Spleen (tissue), 11 donors: ENCODE measurements around the gene KLHL26. TPM values are rescaled to one million over a fixed set of nuclear protein-coding genes. Genes with fewer than 3 reads are reported as not detected.

ENCODE experiments used
- DNase-seq: peaks from one replicate; pipeline ENCODE4 v3.0.0-alpha.2; 2020
- H3K27ac ChIP-seq, 8 donors: fragments of 200-600 bp; sonication (generic) in 7 of 8; 1 replicate in 4 of 8; 2 replicates in 4 of 8; pipeline versions ENCODE4 v1.5.0 to v1.8.0; 2016 to 2021; ENCODE audit warnings: inconsistent platforms in 4 of 8, mild to moderate bottlenecking in 4 of 8, moderate library complexity in 1 of 8
- H3K27me3 ChIP-seq, 7 donors: fragments of 200-600 bp; sonication (generic) in 6 of 7; replicated peaks in 1 of 7; 1 replicate in 4 of 7; 2 replicates in 3 of 7; pipeline versions ENCODE4 v1.5.0 to v1.8.0; 2016 to 2021; ENCODE audit warnings: inconsistent platforms in 3 of 7, mild to moderate bottlenecking in 1 of 7
- H3K36me3 ChIP-seq, 6 donors: fragments of 200-600 bp; sonication (generic) in 5 of 6; 1 replicate in 4 of 6; 2 replicates in 2 of 6; pipeline versions ENCODE4 v1.5.0 to v1.8.0; 2016 to 2021; ENCODE audit warnings: inconsistent platforms in 2 of 6
- H3K4me1 ChIP-seq, 6 donors: fragments of 200-600 bp; sonication (generic) in 5 of 6; 1 replicate in 3 of 6; 2 replicates in 3 of 6; pipeline versions ENCODE4 v1.5.0 to v1.8.0; 2016 to 2021; ENCODE audit warnings: inconsistent platforms in 3 of 6
- H3K4me3 ChIP-seq, 8 donors: fragments of 200-600 bp; sonication (generic) in 7 of 8; 1 replicate in 4 of 8; 2 replicates in 4 of 8; pipeline versions ENCODE4 v1.5.0 to v1.8.0; 2016 to 2021; ENCODE audit warnings: inconsistent platforms in 4 of 8, mild to moderate bottlenecking in 4 of 8, moderate library complexity in 2 of 8
- H3K9me3 ChIP-seq, 8 donors: fragments of 200-600 bp; sonication (generic) in 7 of 8; 1 replicate in 4 of 8; 2 replicates in 4 of 8; pipeline versions ENCODE4 v1.5.0 to v1.8.0; 2016 to 2021; ENCODE audit warnings: inconsistent platforms in 4 of 8
- POLR2A ChIP-seq, 3 donors: fragments of 450-650 bp; IDR thresholded peaks; one replicate each; pipeline ENCODE4 v1.5.1; 2017; ENCODE audit warnings: antibody characterized with exemption in 3 of 3, mild to moderate bottlenecking in 1 of 3
- POLR2AphosphoS5 ChIP-seq, 3 donors: sonication (generic); formaldehyde crosslinking; IDR thresholded peaks; one replicate each; pipeline ENCODE4 v1.5.1; 2017; ENCODE audit warnings: antibody characterized with exemption in 3 of 3
- WGBS, 5 donors: extraction: QIAGEN DNeasy Blood & Tissue Kit in 3 of 5; methylation state at CpG; one replicate each; pipeline versions ENCODE4 v1.1.5 to v1.1.7; 2013 to 2018; 5-methylcytosine and 5-hydroxymethylcytosine counted together
- intact Hi-C: fragments of 100-400 bp; cut with DNase I; formaldehyde crosslinking; loops from one replicate; pipeline ENCODE4 v1.15.0; 2023; ENCODE audit warnings: low total_unique reads
- polyA plus RNA-seq, 3 donors: library from polyadenylated mRNA; stranded (reverse); fragments of 200-250 nt; gene quantifications; one replicate each; pipeline ENCODE4 v1.2.1, GENCODE V29; 2013
- total RNA-seq, 7 donors: library from RNA; depleted of rRNA in 3 of 7; stranded (reverse); fragments of >200 nt in 3 of 7; fragmentation: NEBNext Ultra II Directional in 4 of 7; extraction: Animal tissue kit (Norgen Biotek cat#: 25700) in 4 of 7; gene quantifications; one replicate each; pipeline versions ENCODE4 v1.1.0 to v1.2.1, GENCODE V29; 2016 to 2021
- TF ChIP-seq, protein P1 (sequence below), 11 experiments: fragments of 200-600 bp in 7 of 11; fragments of 450-650 bp in 4 of 11; sonication (generic) in 4 of 11; IDR thresholded peaks in 8 of 11; conservative IDR thresholded peaks in 3 of 11; 1 replicate in 7 of 11; 2 replicates in 4 of 11; pipeline versions ENCODE4 v1.4.0 to v1.8.0; 2016 to 2021; ENCODE audit warnings: antibody characterized with exemption in 11 of 11, inconsistent platforms in 4 of 11, mild to moderate bottlenecking in 1 of 11
- donor health status: healthy with polysubstance abuse.
- donor health status: DM: no; HTN: no; CAD: no; lungs with moderate emphysema.
- donor health status: DM: no; HTN: no; CAD: no.
- donor health status: Bipolar disorder and iron deficiency.
- donor health status: healthy.
- donor health status: DM: no; HTN: no; CAD: no.
- donor health status: DM: yes; HTN: yes; CAD: no.

KLHL26 gene
- total and polyA plus RNA-seq, 10 donors = 1.7 to 23.1 (median 7.2) TPM

DNA sequence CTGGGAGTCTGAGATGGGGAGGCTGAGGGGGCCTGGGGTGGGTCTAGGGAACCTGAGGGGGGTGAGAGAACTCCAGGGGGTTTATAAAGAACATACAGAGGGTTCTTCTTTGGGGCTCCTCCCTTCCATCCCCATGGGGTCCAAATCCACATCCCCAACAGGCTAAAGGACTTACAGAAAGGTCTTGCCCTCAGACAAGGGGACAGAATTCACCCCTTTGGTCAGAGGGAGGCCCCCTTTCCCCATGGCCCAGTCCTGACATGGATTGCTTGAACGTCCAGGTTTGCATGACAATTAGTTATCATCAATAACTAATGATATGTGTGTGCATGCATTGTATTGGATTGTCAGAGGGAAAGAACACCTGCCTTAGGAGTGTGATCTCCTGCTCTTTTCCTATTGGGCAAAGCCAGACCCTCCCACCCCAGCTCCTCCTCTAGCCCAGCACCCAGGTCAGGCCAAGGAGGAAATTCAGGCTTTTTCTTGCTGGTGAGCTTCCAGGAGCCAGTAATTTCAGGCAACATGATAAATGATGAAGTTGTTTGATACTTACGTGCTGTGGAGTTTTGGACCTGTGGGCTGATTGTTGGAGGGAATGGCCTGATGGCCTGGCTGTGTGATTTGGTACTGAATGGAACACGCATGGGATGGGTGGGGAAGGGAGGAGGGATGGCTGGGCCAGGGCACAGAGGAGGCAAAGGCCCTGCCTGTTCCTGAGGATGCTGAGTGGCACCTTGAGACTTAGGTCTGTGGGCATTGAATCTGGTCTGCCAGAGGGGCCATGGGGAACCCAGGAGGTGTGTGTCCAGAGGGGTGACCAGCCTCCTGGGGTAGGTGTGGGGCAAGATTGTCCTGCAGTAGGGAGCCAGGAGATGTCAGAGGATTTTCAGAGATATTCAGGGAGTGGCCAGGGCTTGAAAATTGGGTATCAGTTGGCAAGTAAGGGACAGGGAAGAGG is 1.1 kb downstream of the KLHL26 start:
- intact Hi-C loops = no loop called here
- Histone ChIP-seq H3K4me3 (peak overlapping the region in 7 of 8 donors; percentile 63 to 89 (median 73)), H3K9me3 (no peaks in the 10 kb centered on the region), H3K36me3 (peaks cover 0 to 8% (median 0%) of the 10 kb centered on the region in 6 donors), H3K4me1 (peaks cover 0 to 35% (median 28%) of the 10 kb centered on the region in 6 donors), H3K27me3 (peaks cover 0 to 1% (median 0%) of the 10 kb centered on the region in 7 donors), H3K27ac (peak overlapping the region in 5 of 8 donors; percentile 59 to 90 (median 86))
- 50 to 64% (median 56%) methylated on average over 3 of the region's 3 CpGs for WGBS, 5 donors
- TF ChIP-seq POLR2AphosphoS5 (IDR thresholded peaks at IDR 0.05) (no peak), POLR2A (IDR thresholded peaks at IDR 0.05) (no peak)
- TF ChIP-seq, protein P1, sequence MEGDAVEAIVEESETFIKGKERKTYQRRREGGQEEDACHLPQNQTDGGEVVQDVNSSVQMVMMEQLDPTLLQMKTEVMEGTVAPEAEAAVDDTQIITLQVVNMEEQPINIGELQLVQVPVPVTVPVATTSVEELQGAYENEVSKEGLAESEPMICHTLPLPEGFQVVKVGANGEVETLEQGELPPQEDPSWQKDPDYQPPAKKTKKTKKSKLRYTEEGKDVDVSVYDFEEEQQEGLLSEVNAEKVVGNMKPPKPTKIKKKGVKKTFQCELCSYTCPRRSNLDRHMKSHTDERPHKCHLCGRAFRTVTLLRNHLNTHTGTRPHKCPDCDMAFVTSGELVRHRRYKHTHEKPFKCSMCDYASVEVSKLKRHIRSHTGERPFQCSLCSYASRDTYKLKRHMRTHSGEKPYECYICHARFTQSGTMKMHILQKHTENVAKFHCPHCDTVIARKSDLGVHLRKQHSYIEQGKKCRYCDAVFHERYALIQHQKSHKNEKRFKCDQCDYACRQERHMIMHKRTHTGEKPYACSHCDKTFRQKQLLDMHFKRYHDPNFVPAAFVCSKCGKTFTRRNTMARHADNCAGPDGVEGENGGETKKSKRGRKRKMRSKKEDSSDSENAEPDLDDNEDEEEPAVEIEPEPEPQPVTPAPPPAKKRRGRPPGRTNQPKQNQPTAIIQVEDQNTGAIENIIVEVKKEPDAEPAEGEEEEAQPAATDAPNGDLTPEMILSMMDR (IDR thresholded peaks at IDR 0.05 in 8 of 11, conservative IDR thresholded peaks at IDR 0.05 in 3 of 11) = no peak
- no peak for DNase-seq

DNA sequence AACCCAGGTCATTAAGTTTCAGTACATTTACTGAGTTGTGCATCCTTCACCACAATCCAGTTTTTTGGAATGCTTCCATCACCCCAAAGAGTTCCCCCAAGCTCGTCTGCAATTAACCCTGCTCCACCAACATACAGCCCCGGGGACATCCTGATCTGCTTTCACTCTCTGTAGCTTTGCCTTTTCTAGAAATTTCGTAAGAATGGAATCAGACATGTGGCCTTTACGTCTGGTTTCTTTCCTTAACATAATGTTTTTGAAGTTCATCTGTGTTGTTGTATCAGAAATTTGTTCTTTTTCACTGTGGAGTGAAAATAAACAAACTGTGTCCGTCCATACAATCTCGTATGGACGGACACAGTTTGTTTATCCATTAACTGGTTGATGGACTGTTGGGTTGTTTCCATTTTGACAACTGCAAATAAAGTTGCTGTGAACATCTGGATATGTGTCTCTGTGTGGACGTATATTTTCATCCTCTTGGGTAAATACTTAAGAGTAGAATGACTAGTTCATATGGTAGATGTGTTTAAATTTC is 2.9 kb downstream of the KLHL26 start:
- 79 to 87% (median 83%) methylated on average over 8 of the region's 8 CpGs for WGBS, 5 donors
- DNase-seq = no peak

DNA sequence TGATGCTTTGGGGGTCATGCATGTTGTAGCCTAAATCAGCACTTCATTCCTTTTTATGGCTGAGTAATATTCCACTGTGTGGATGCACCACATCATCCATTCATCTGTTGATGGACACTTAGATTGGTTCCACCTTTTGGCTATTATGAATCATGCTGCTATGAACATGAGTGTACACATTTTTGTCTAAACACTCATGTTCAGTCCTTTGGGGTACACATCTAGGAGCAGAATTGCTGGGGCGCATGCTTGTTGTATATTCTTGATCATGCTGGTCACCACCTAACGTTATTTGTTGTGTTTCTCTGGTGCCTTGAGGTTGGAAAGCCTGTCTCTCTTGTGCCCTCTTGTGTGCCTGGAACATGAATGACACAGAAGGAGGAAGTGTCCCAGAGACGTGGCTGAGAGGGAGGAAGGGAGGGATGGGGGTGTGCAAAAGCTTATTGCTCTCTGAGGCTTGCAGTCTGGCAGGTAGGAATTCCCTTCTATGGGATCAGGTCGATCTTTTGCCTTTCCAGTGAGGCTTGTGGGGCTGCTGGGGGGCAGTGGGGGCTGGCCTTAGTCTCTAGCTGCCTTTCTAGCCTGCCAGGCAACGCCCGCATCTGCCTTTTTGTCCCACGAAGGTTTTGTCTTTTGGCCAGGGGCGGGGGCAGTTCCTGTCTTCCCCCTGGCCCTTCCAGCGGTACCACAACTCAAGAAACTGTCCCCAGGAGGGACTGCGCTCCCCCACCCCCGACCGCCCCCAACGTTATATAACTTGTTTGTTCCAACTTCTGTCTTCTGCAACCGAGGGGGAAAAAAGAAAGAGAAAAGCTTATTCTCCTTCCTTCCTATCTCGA is 7.6 kb downstream of the KLHL26 start:
- no peak for DNase-seq
- intact Hi-C loops = no loop called here
- H3K27ac ChIP-seq = peak overlapping the region in 1 of 8 donors; percentile 14
- H3K36me3 ChIP-seq = peaks cover 0 to 8% (median 0%) of the 10 kb centered on the region in 6 donors
- H3K4me3 ChIP-seq = peak overlapping the region in 1 of 8 donors; percentile 19
- H3K27me3 ChIP-seq = no peaks in the 10 kb centered on the region
- H3K9me3 ChIP-seq = no peaks in the 10 kb centered on the region
- H3K4me1 ChIP-seq = peaks cover 9 to 38% (median 29%) of the 10 kb centered on the region in 6 donors
- TF ChIP-seq, protein P1 (IDR thresholded peaks at IDR 0.05 in 8 of 11, conservative IDR thresholded peaks at IDR 0.05 in 3 of 11) = peak in 2 of 11 experiments; percentile 5 to 6
- TF ChIP-seq POLR2A (IDR thresholded peaks at IDR 0.05) (no peak), POLR2AphosphoS5 (IDR thresholded peaks at IDR 0.05) (peak in 1 of 3 donors; percentile 24)
- WGBS, 5 donors = 28 to 39% (median 35%) methylated on average over 15 of the region's 15 CpGs

More for the DNA sequence above, 2.9 kb downstream of the KLHL26 start:
- Histone ChIP-seq H3K27me3 (no peaks in the 10 kb centered on the region), H3K9me3 (no peaks in the 10 kb centered on the region), H3K4me1 (peaks cover 0 to 46% (median 37%) of the 10 kb centered on the region in 6 donors), H3K4me3 (no peak overlapping the region), H3K27ac (no peak overlapping the region), H3K36me3 (peaks cover 0 to 8% (median 0%) of the 10 kb centered on the region in 6 donors)
- TF ChIP-seq POLR2AphosphoS5 (IDR thresholded peaks at IDR 0.05) (no peak), POLR2A (IDR thresholded peaks at IDR 0.05) (no peak)
- TF ChIP-seq, protein P1 (IDR thresholded peaks at IDR 0.05 in 8 of 11, conservative IDR thresholded peaks at IDR 0.05 in 3 of 11) = no peak
- intact Hi-C loops = no loop called here
